GM18502 (cell line): ENCODE results near the gene JAK3.
"Not testable (repeated sequence)": the region's sequence is repeated elsewhere in the genome, so short reads cannot be mapped to it uniquely, and the experiment has no call there.

Source experiments
- ATAC-seq: cut with Tn5 transposase; IDR thresholded peaks from one replicate; pipeline ENCODE4 v1.9.1; 2021; ENCODE audit warnings: mild to moderate bottlenecking; ENCODE audit not compliant: unreplicated experiment, poor library complexity

JAK3 gene

DNA sequence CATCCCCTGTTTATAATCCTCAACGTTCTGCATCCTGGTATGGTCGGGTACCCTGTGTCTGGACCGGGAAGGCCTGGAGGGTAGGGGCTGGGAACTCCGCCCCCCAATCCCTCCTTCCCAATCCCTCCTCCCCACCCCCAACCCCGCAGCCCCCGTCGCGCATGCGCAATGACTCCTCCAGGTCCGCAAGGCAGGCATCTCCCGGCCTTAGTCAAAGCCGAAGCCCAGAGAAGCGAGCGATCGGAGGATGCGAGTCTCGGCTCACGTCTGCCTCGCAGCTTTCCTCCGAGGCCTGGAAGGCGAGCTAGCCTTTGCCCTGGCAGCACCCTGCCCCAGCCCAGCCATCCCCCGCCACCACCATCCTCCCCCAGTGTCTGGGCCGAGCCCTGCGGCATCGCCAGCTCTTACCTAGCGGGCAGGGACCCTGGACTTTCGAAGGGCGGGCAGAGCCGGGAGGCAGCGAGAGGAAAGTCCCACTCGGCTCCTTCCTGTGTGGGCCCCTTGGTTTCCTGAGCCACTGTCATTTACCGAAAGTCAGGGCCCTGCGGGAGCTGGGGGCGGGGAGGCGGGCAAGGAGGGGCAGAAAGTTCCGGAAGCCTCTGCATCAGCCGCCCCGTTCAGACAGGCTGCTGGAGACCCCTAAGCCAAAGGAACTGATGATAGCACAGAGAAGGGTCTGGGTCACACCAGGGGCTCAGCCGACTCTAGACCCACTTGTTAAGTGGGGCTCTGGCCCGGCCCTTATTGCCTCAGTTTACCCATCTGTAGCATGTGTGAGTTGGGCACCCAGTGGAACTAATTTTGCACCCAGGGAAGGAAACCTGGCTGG, at the start of gene JAK3:
TSS of gene JAK3 (minus strand) at position 445 of the 829 bp plus-strand sequence. CDS start 3,565 bp downstream, outside the sequence.
- peak; percentile 55 for ATAC-seq

DNA sequence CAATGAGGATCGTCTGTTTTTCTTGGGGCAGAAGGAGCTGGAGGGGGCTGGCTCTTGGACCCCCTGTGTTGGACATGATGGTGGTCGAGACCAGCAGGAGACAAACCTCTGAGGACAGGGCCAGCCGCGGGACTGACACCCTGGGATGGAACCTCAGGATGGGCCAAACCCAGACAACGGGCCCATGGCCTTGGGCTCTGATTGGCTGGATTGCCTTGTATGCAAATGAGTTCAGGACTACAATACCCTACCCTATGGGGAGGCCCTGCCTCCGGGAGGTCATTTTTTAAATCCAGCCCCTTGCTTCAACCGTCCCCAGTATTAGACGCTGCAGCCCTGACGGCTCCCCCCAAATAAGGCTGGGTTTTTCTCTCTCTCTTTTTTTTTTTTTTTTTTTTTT, 46.0 kb upstream of the JAK3 start:
- ATAC-seq = no peak

DNA sequence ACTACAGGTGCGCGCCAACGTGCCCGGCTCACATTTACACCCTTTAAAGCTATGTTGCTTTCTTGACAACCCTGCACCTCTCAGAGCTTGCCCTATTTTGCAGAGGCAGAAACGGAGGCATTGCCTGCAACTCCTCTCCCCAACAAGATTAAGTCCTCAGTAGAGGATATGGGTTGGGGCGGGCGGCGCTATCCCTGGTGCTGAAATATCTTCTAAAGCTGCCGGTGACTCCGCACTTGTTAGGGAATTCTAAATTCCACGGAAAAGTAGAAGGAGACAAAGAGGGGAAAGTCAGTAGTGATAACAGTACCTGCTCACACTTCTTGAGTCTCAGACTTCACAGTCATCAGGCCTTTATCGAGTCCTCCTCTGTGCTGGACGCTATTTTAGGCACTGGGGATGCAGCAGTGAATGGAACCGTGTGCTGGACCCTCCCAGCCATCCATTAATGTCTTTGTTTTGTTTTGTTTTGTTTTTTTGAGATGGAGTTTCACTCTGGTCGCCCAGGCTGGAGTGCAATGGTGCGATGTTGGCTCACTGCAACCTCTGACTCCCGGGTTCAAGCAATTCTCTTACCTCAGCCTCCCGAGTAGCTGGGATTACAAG, 41.9 kb upstream of the JAK3 start:
- no peak for ATAC-seq

DNA sequence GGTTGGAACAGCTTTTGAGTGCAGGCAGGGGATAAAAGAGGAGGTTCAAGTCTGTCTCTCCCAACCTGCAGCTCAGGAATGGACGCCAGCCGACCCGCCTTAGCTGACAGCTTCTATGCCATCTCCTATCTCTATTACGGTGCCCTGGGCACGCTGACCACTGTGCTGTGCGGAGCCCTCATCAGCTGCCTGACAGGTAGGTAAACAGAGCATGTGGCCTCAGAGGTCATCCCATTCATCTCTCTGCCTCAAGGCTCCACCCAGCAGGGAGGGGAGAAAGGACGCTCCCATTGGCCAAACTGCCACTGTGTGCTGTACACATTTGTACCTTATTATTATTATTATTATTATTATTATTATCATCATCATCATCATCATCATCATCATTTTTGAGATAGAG, 40.5 kb upstream of the JAK3 start:
- no peak for ATAC-seq

DNA sequence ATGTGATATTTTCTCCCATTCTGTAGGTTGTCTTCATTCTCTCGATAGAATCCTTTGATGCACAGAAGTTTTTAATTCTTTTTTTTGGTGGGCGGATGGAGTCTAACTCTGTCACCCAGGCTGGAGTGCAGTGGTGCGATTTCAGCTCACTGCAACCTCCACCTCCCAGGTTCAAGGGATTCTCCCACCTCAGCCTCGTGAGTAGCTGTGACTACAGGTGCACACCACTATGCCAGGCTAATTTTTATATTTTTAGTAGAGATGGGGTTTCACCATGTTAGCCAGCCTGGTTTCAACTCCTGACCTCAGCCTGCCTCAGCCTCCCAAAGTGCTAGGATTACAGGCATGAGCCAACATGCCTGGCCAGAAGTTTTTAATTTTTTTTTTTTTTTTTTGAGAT, 39.4 kb upstream of the JAK3 start:
- not testable (repeated sequence) for ATAC-seq

DNA sequence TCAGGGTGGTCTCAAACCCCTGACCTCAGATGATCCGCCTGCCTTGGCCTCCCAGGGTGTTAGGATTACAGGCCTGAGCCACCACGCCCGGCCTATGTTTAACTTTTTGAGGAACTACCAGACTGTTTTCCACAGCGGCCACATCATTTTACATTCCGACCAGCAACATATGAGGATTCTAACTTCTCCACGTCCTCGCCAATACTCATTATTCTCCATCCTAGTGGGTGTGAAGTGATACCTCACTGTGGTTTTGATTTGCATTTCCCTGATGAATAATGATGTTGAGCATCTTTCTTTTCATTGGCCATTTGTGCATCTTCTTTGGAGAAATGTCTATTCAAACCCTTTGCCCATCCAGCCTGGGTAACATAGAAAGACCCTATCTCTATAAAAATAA, 38.7 kb upstream of the JAK3 start:
- no peak for ATAC-seq

DNA sequence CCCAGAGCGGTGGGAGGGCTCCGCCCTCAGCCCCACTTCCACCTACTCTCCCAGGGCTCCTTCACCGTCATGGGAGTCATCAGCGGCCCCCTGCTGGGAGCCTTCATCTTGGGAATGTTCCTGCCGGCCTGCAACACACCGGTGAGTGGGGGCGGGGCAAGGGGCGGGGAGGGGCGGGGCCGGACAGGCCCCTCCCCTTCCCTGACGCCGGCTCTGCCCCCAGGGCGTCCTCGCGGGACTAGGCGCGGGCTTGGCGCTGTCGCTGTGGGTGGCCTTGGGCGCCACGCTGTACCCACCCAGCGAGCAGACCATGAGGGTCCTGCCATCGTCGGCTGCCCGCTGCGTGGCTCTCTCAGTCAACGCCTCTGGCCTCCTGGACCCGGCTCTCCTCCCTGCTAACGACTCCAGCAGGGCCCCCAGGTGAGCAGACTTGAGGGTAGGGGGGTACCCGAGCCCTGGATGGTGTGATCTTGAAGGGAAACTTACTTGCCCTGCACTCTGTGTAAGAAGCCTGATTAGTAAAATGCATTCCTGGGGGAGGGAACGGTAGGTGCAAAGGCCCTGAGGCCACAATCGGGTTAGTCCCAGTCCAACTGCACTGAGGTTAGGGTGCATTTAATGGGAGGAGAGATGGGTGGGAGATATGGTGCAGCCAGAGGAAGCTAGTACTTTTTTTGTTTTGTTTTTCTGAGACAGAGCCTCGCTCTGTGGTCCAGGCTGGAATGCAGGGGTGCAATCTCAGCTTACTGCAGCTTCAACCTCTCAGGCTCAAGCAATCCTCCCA, 36.0 kb upstream of the JAK3 start:
- ATAC-seq = no peak

DNA sequence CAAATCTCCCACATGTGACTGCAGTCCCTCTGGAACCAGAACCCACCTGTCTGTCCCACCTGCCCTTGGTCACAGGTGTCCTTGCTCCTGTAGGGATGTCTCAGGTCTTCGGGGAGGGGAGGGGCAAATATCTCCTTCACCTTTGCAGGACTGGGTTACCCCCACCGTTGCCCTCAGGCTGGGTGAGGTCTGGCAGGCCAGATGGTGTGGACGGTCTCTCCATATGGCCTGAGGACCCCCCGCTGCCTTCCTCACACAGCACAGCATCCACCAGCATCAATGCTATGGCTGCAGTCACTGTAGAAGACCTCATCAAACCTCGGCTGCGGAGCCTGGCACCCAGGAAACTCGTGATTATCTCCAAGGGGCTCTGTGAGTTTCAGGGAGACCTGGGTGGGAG, 33.9 kb upstream of the JAK3 start:
- no peak for ATAC-seq

DNA sequence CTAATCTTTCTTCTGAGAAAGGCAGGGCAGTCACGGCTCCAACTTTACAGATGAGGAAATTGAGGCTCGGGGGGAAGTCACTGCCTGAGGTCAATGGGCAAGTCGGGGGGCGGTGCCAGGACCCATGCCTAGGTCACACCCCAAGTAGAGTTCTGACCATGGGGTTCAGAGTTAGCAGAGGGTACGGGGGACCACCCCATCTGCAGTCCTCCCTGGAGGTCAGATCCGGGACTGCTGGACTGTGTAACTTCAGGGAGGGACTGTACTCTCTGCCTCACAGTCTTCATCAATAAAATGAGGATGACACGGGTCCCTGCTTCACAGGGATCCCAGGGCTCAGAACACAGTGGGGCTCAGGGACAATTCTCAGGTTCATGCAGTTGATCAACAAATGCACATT, 31.7 kb upstream of the JAK3 start:
- ATAC-seq = no peak

DNA sequence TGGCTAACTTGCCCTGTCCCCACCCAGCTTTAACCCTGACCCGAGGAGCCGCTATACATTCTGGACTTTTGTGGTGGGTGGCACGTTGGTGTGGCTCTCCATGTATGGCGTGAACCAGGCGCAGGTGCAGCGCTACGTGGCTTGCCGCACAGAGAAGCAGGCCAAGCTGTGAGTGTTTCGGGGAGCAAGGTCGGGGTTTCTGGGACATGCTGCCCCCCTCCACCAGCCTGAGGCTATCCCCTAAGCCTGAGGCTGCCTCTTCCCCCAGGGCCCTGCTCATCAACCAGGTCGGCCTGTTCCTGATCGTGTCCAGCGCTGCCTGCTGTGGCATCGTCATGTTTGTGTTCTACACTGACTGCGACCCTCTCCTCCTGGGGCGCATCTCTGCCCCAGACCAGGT, 29.9 kb upstream of the JAK3 start:
- no peak for ATAC-seq

DNA sequence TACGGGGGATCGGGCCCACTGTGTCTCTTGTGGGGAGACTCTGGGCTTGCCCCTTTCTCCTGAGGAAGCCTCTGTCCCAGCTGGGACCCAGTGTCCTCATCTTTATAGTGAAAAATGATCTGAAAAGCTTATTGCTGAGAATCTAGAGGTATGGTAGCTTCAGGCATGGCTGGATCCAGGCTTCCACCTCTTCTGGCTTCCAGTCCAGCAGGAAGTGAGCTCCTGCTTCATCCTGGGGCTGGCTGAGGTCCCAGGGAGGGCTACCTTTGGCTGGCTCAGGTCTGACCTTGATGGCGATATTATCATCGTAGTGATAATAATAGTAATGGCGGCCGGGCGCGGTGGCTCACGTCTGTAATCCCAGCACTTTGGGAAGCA, 27.0 kb upstream of the JAK3 start:
- ATAC-seq = no peak

DNA sequence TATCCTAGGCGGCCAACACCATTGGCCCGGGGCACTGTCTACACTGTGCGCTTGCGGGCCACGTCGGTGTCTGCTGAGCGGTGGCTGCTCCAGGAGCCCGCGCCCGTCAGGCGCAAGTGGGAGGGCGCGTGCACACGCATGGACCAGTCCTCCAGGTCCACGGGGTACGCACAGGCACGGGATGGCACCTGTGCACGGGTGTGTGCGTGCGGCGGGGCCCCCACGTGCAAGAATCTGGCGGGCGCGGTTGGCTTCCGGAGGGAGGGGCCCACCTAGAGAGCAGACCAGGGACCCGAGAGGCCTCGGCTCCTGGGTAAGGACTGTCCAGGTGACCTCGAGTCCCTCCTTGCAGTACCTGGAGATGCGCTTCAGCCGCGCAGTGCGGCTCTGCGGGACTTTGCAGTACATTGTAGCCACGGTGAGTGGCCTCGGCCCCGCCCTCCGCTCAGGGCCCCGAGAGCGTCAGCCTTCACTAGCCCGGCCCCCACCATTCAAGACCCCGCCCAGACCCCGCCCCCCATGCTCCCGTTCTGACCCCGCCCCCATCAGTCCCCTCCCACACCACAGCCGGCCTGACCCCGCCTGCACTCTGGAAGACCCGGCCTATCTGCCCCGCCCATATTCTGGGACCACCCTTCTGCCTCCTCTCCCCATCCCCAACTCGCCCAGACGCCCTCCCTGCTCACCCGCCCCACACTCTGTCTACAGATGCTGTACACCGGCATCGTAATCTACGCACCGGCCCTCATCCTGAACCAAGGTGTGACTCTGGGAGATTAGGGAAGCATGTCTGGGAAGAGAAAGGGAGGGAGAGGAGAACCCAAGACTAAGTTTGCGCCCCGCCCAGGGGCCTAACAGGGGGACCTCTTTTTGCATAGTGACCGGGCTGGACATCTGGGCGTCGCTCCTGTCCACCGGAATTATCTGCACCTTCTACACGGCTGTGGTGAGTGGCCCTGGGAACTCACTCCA, 26.3 kb upstream of the JAK3 start:
- peak; percentile 43 for ATAC-seq

DNA sequence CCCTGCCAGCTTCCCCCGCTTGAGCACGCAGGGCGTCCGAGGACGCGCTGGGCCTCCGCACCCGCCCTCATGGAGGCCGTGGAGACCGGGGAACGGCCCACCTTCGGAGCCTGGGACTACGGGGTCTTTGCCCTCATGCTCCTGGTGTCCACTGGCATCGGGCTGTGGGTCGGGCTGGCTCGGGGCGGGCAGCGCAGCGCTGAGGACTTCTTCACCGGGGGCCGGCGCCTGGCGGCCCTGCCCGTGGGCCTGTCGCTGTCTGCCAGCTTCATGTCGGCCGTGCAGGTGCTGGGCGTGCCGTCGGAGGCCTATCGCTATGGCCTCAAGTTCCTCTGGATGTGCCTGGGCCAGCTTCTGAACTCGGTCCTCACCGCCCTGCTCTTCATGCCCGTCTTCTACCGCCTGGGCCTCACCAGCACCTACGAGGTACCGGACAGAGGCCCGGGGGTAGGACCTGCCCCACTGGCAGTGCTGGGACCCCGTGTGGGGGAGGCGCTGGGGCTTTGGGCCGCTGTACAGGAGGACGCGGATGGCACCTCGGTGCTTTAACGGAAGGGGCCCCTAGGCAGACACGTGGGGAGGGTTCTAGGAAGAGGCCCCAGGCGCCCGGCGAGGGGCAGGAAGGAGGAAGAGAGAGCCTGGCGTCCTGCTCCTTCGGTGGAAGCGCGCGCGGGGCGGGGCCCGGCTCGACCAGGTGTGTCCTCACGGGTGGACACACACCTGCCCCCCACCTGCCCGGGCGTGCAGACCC, 24.6 kb upstream of the JAK3 start:
- ATAC-seq = no peak

DNA sequence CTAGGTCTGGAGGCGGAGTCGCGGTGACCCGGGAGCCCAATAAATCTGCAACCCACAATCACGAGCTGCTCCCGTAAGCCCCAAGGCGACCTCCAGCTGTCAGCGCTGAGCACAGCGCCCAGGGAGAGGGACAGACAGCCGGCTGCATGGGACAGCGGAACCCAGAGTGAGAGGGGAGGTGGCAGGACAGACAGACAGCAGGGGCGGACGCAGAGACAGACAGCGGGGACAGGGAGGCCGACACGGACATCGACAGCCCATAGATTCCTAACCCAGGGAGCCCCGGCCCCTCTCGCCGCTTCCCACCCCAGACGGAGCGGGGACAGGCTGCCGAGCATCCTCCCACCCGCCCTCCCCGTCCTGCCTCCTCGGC, 24.1 kb upstream of the JAK3 start, which contains the start of gene SLC5A5:
TSS of gene SLC5A5 (plus strand) at position 68 of the 373 bp plus-strand sequence. CDS start 375 bp downstream, outside the sequence.
- ATAC-seq = no peak

DNA sequence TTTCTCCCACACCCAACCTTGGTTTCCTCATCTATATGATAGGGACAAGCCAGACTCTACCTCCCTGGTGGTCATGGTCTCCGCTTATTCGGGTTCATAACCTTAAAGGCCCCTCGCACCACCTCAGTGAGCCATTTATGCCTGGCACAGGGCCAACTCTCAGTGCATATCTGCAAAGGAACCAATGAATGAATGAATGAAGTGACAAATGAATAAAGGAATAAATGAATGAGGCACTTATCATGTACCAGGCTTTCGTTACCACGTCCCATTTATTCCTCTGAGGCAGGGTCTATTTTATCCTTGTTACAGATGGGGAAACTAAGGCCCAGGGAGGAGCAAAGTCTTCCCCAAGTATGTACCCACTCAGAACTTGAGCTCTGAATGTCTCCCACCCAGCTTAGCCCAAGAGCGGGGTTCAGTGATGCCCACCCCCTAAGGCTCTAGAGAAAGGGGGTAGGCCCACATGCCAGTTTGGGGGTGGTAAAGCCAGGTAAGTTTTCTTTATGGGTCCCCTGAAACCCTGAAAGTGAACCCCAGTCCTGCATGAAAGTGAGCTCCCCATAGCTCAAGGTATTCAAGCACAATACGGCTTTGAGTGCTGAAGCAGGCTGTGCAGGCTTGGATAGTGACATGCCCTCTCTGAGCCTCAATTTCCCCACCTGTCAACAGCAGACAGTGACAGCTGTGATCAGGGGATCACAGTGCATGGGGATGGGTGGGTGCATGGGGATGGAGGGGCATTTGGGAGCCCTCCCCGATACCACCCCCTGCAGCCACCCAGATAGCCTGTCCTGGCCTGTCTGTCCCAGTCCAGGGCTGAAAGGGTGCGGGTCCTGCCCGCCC, 23.5 kb upstream of the JAK3 start:
- no peak for ATAC-seq

DNA sequence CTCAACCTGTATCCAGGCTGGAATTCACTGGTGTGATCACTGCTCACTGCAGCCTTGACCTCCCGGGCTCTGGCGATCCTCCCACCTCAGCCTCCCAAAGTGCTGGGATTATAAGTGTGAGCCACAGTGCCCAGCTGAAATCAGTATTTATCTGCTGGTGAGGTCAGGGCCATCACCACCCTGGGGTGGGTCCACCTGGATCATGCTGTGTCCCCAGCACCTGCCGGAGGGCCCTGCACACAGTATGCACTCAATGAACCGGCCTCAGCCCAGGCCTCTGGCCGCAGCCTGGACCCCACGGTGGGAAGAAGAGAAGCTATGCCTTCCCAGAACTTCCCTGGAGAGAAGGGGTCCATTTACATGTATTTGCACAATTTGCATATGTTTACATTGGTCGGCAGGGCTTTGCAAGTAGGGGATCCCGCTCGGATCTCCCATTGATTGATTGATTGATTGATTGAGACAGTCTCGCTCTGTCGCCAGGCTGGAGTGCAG, 21.4 kb upstream of the JAK3 start:
- ATAC-seq = no peak

DNA sequence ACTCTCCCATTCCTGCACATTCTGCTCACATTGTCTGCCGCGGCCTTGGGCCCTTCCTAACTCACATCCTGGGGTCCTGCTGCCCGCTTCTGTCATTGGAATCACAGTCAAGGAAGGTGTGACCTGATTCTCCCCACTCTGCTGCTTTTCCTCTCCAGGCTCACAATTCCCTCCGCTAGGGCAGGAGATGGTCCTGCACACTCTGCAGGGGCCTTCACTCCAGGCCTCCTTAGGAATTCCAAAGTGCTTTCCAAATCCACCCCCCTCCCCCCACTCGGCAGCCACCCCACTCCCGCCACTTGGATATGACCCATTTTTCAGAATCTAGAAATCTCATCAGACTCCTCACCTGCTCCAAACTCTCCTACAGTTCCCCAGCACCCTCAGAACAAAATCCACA, 20.9 kb upstream of the JAK3 start:
- no peak for ATAC-seq

DNA sequence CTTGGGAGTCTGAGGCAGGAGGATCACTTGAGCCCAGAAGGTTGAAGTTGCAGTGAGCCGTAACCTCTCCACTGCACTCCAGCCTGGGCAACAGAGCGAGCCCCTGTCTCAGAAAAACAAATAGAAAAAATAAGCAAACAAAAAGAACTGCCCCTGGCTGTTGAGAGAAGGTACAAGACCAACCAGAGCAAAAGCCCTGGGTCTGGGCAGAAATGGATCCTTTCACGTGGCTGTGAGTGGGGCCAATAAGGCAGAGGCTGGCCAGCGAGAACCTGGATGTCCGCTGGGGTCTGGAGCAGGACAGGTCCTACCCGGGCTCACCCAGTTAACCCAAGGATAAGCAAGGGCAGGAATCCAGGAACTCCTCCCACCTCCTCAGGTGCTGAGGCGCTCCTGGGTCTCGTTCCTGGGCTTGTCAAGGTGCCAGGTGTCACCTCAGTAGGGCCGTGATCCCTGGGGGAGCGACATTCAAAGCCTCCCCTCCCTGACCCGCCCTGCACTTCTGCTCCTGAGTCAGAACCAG, 19.2 kb upstream of the JAK3 start:
- ATAC-seq = no peak
